Measurements from ENCODE around the gene N4BP2.

The N4BP2 gene

DNA sequence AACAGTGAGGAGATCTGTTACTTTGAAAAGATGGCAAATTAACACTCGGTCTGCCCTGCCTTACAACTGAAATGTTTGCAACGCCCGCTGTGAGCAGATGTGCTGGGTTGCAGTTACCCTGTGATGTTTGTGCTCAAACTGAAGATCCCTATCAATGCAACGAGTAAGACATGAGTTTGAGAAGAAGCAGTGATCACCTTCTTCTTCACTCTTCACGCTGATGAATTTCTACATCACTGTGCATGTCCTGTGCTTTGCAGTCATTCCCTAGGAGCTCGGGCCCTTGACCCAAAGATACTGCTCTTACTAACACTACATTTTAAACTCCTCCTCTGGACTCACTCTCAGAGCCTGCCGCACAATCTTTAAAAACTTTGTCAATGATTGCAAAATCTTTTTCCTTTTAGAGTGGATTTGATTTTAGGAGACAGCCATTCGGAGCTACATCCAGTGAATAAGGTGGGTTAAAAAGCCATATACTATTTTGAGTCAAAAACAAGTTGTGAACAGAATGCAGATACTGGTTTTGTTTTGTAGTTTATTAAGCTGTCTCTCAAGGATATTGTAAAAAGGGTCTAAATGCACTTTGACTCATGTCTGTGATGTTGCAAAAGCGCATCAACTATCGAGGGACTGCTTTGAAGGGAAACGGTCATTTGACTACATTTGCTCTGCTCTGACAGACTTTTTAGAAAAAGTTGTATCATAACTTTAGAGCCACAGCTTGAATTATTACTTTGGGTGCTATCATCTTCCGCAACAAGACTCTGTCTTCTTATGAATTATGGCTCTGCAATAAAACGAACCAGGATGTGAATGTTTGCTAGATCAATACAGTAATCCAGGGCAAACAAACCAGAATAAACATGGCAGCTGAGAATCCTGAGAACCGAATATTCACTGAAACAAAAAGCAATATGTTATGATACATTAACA lies 134.5 kb downstream of the N4BP2 start:
- no peak for TF ChIP-seq POLR2AphosphoS5 (IDR thresholded peaks at IDR 0.05; ENCODE audit: low read depth)
- TF ChIP-seq, protein P1, sequence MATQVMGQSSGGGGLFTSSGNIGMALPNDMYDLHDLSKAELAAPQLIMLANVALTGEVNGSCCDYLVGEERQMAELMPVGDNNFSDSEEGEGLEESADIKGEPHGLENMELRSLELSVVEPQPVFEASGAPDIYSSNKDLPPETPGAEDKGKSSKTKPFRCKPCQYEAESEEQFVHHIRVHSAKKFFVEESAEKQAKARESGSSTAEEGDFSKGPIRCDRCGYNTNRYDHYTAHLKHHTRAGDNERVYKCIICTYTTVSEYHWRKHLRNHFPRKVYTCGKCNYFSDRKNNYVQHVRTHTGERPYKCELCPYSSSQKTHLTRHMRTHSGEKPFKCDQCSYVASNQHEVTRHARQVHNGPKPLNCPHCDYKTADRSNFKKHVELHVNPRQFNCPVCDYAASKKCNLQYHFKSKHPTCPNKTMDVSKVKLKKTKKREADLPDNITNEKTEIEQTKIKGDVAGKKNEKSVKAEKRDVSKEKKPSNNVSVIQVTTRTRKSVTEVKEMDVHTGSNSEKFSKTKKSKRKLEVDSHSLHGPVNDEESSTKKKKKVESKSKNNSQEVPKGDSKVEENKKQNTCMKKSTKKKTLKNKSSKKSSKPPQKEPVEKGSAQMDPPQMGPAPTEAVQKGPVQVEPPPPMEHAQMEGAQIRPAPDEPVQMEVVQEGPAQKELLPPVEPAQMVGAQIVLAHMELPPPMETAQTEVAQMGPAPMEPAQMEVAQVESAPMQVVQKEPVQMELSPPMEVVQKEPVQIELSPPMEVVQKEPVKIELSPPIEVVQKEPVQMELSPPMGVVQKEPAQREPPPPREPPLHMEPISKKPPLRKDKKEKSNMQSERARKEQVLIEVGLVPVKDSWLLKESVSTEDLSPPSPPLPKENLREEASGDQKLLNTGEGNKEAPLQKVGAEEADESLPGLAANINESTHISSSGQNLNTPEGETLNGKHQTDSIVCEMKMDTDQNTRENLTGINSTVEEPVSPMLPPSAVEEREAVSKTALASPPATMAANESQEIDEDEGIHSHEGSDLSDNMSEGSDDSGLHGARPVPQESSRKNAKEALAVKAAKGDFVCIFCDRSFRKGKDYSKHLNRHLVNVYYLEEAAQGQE (IDR thresholded peaks at IDR 0.05; ENCODE audit: insufficient replicate concordance, low read depth) = no peak
- TF ChIP-seq GABPA (IDR thresholded peaks at IDR 0.05; ENCODE audit: low read depth) = no peak
- TF ChIP-seq, protein P2, sequence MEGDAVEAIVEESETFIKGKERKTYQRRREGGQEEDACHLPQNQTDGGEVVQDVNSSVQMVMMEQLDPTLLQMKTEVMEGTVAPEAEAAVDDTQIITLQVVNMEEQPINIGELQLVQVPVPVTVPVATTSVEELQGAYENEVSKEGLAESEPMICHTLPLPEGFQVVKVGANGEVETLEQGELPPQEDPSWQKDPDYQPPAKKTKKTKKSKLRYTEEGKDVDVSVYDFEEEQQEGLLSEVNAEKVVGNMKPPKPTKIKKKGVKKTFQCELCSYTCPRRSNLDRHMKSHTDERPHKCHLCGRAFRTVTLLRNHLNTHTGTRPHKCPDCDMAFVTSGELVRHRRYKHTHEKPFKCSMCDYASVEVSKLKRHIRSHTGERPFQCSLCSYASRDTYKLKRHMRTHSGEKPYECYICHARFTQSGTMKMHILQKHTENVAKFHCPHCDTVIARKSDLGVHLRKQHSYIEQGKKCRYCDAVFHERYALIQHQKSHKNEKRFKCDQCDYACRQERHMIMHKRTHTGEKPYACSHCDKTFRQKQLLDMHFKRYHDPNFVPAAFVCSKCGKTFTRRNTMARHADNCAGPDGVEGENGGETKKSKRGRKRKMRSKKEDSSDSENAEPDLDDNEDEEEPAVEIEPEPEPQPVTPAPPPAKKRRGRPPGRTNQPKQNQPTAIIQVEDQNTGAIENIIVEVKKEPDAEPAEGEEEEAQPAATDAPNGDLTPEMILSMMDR (IDR thresholded peaks at IDR 0.05; ENCODE audit: insufficient read depth, low read length) = no peak
- no peak for TF ChIP-seq SPI1 (IDR thresholded peaks at IDR 0.05; ENCODE audit: borderline replicate concordance, low read depth)
- Histone ChIP-seq H3K27me3 (ENCODE audit: insufficient read depth, poor library complexity, severe bottlenecking) (no peaks in the 10 kb centered on the region), H3K27ac (replicated peaks) (no peak overlapping the region), H3K4me3 (replicated peaks; ENCODE audit: insufficient read depth, low read length) (no peak overlapping the region)
- no peak for DNase-seq (ENCODE audit: low read depth in 1 of 2, low spot score in 1 of 2)

DNA sequence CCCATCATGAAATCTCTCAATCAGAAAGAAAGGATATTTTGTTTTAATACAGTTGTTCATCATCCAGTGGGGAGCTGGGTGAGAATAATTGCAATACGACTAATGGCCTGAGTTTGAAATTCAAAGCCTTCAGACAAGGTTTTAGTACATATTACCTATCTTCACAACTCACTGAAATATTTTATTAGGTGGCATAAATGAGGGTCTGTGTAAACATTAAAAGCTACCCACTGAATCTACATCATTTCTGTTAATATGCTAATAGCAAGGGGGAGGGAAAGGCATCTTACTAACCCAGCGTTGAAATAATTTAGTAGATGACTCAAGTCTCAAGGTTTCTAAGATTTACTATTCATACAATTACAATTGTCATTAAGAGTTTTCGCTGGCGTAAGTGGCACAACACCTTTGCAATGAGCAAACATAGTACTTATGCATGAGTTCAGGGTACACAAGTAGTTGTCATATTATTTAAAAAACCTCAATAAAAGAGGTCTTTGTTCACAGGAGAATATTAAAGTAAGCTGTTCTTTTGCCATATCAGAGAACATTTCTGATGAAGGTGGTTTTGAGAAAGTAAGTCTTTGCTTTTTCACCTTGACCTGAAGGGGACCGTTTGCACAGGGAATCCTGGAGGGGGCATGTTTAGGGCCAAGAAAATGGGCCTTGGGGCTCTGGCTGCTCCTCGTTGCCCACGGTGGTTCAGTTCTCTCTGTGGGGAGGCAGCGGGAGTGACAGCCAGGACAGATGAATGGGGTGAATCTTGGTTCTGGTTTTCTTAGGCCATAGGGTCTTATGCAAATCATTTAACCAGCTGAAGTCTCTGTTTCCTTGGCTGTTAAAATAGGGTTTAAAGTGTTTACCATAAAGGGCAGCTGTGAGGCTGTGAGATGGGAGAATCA lies 135.7 kb downstream of the N4BP2 start:
- H3K27ac ChIP-seq (replicated peaks) = no peak overlapping the region
- TF ChIP-seq POLR2AphosphoS5 (IDR thresholded peaks at IDR 0.05; ENCODE audit: low read depth) = no peak
- TF ChIP-seq GABPA (IDR thresholded peaks at IDR 0.05; ENCODE audit: low read depth) = no peak
- TF ChIP-seq, protein P2 (IDR thresholded peaks at IDR 0.05; ENCODE audit: insufficient read depth, low read length) = no peak
- TF ChIP-seq SPI1 (IDR thresholded peaks at IDR 0.05; ENCODE audit: borderline replicate concordance, low read depth) = no peak
- TF ChIP-seq, protein P1 (IDR thresholded peaks at IDR 0.05; ENCODE audit: insufficient replicate concordance, low read depth) = no peak
- H3K4me3 ChIP-seq (replicated peaks; ENCODE audit: insufficient read depth, low read length) = no peak overlapping the region
- no peak for DNase-seq (ENCODE audit: low read depth in 1 of 2, low spot score in 1 of 2)
- H3K27me3 ChIP-seq (ENCODE audit: insufficient read depth, poor library complexity, severe bottlenecking) = no peaks in the 10 kb centered on the region

DNA sequence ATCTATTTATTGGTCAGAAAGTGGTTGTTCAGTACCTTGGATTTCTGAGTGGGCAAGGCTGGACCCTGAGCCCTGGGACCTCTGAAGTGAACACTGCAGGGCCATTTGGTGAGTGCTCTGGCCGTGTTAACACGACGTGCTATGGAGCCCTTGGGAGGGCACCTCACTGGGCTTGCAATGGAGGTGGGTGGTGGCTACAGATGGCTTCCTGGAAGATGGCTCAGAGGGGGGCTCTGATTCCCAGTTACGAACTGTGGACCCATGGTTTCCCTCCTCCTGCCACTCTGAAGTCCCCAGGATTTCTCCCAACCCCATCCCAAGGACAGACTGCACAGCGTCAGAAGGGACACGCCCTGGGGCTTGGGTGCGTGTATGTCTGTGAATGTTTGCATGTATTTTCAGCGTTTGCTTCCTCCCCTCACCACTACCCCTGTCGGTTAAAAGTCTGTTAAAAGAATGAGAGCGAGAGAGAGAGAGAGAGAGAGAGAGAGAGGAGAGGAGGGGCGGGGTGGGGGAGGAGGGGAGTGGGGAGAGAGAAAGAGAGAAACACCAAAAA lies 136.4 kb downstream of the N4BP2 start:
- Histone ChIP-seq H3K27ac (replicated peaks) (no peak overlapping the region), H3K27me3 (ENCODE audit: insufficient read depth, poor library complexity, severe bottlenecking) (no peaks in the 10 kb centered on the region), H3K4me3 (replicated peaks; ENCODE audit: insufficient read depth, low read length) (no peak overlapping the region)
- TF ChIP-seq, protein P1 (IDR thresholded peaks at IDR 0.05; ENCODE audit: insufficient replicate concordance, low read depth) = no peak
- TF ChIP-seq GABPA (IDR thresholded peaks at IDR 0.05; ENCODE audit: low read depth) (no peak), POLR2AphosphoS5 (IDR thresholded peaks at IDR 0.05; ENCODE audit: low read depth) (no peak), SPI1 (IDR thresholded peaks at IDR 0.05; ENCODE audit: borderline replicate concordance, low read depth) (no peak)
- TF ChIP-seq, protein P2 (IDR thresholded peaks at IDR 0.05; ENCODE audit: insufficient read depth, low read length) = no peak
- no peak for DNase-seq (ENCODE audit: low read depth in 1 of 2, low spot score in 1 of 2)
